ENCODE data around the gene AKAP6.

GRCh38 chr14:32607399-32607798 lies 278.3 kb downstream of the AKAP6 start:
- TF ChIP-seq, protein P1, sequence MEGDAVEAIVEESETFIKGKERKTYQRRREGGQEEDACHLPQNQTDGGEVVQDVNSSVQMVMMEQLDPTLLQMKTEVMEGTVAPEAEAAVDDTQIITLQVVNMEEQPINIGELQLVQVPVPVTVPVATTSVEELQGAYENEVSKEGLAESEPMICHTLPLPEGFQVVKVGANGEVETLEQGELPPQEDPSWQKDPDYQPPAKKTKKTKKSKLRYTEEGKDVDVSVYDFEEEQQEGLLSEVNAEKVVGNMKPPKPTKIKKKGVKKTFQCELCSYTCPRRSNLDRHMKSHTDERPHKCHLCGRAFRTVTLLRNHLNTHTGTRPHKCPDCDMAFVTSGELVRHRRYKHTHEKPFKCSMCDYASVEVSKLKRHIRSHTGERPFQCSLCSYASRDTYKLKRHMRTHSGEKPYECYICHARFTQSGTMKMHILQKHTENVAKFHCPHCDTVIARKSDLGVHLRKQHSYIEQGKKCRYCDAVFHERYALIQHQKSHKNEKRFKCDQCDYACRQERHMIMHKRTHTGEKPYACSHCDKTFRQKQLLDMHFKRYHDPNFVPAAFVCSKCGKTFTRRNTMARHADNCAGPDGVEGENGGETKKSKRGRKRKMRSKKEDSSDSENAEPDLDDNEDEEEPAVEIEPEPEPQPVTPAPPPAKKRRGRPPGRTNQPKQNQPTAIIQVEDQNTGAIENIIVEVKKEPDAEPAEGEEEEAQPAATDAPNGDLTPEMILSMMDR (IDR thresholded peaks at IDR 0.05 in 2 of 3, conservative IDR thresholded peaks at IDR 0.05 in 1 of 3; ENCODE audit: borderline replicate concordance in 1 of 3, insufficient read depth in 1 of 3, low read depth in 2 of 3, low read length in 2 of 3) = no peak
- TF ChIP-seq CEBPB (IDR thresholded peaks at IDR 0.05; ENCODE audit: low read depth) (no peak), SP1 (IDR thresholded peaks at IDR 0.05; ENCODE audit: low read depth) (no peak), POLR2AphosphoS5 (IDR thresholded peaks at IDR 0.05; ENCODE audit: low read depth, low read length) (no peak), EZH2 (IDR thresholded peaks at IDR 0.05) (no peak), SIN3A (IDR thresholded peaks at IDR 0.05; ENCODE audit: low read depth) (no peak)
